Epithelial cell of esophagus (primary cell): Measurements from ENCODE around the gene HPX.

Experiments used
- DNase-seq: peaks from one replicate; pipeline ENCODE4 v3.0.0; 2010; ENCODE audit warnings: low read depth
- H3K4me3 ChIP-seq: 2 replicates; pipeline ENCODE4 v1.5.1; 2011; ENCODE audit warnings: mild to moderate bottlenecking, low read length, control low read depth
- CTCF ChIP-seq: IDR thresholded peaks from 2 replicates; pipeline ENCODE4 v1.5.1; 2011; ENCODE audit warnings: low read depth, mild to moderate bottlenecking, low read length, control low read depth, inconsistent platforms; ENCODE audit not compliant: insufficient read depth; ENCODE audit errors: missing control alignments

Gene HPX

GRCh38 chr11:6391537-6392134 lies 49.2 kb downstream of the HPX start:
- no peak overlapping the region for H3K4me3 ChIP-seq
- TF ChIP-seq CTCF: no peak
- no peak for DNase-seq

- no peak for TF ChIP-seq CTCF
- no peak for DNase-seq
- H3K4me3 ChIP-seq: peak overlapping the region; percentile 66
Observed at GRCh38 chr11:6390718-6391469, 49.9 kb downstream of the HPX start.

DNA sequence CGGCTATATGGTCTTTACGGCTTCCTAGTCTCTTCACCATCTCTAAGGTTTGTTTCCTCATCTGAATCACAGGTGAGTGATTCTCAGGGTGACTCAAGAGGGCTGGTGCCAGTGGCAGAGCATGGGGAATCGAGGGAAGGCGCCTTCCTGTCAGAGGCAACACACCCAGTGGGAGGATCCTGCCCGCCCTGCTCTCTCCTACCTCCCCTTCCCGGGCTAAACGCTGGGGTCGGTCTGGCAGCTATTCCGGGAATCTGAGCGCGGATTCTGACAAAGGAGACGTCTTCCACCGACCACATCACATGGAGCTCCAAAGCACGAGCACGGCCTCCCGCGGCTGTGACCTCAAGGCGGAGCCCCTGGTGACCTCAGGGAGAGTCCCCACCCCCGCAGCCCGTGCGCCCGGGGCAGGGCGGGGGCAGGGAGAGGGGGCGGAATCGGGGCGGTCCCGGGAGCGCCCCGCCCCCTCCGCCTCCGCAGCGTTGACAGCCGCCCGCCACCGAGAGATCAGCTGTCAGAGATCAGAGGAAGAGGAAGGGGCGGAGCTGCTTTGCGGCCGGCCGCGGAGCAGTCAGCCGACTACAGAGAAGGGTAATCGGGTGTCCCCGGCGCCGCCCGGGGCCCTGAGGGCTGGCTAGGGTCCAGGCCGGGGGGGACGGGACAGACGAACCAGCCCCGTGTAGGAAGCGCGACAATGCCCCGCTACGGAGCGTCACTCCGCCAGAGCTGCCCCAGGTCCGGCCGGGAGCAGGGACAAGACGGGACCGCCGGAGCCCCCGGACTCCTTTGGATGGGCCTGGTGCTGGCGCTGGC lies 50.7 kb downstream of the HPX start, which contains the start of gene SMPD1:
Gene SMPD1 (plus strand): TSS at position 570 of the 813 bp plus-strand sequence. CDS start 125 bp downstream, at position 695.
- TF ChIP-seq CTCF: no peak
- peak; percentile 98 for DNase-seq
- peak within 1 kb of the TSS; percentile 66 for H3K4me3 ChIP-seq

DNA sequence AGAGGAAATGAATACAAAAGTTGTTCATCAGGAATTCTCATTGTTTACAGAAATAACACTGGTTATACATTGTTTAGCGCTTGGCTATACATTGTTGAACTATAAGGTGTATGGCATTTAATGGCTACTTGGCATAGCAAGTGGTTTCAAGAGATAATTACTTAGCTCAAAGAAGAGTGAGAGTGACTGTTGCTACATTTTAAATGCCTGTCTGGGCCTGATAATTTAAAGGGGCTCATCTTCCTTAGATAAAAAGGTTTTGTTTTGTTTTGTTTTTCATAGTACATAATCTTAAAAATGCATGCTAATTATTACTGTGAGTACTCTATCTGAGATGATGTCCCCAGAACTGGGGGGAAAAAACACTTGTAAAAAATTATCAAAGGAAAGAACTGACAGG lies 52.0 kb downstream of the HPX start:
- no peak for TF ChIP-seq CTCF
- no peak for DNase-seq
- H3K4me3 ChIP-seq: no peak overlapping the region

DNA sequence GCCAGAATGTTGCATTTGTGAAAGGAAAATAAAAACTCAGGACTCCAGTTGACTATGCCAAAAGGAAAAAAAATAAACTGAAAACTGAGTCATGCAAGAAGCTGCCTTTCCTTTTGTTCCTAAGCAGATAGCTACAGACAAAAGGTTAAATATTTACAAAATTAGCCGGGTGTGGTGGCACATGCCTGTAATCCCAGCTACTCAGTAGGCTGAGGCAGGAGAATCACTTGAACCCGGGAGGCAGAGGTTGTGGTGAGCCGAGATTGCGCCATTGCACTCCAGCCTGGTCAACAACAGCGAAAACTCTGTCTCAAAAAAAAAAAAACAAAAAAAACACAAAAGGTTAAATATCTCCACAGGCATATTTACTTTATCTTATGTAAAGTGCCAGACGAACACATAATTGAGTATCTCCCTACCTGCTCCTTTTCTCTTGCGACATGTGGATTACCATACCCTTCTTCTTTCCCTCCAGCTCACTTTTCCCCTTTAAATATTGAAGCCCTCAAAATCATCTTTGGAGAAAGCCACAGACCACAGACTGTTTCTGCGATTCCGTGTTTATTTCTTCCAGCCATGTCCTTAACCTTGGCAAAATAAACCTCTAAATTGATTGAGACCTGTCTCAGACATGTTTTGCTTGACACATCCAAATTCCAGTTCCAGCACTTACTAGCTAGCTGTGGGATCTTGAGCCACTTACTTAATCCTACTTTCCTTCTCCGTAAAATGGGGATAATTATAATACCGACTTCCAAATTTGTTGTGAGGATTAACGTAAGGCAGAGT lies 52.8 kb downstream of the HPX start:
- DNase-seq: peak; percentile 53
- H3K4me3 ChIP-seq: no peak overlapping the region
- no peak for TF ChIP-seq CTCF

- no peak overlapping the region for H3K4me3 ChIP-seq
- DNase-seq: no peak
Observed at GRCh38 chr11:6385046-6385777, 55.6 kb downstream of the HPX start.

More at GRCh38 chr11:6385046-6385777, 55.6 kb downstream of the HPX start:
- TF ChIP-seq CTCF: no peak
